D721Med (cell line): ENCODE data around the gene PNMA1.

Experiments used
- DNase-seq: peaks from one replicate; pipeline ENCODE4 v3.0.0; 2011; ENCODE audit warnings: low spot score; ENCODE audit not compliant: insufficient read length
- FAIRE-seq: peaks from 2 replicates; lab custom pipeline; 2011; peaks lifted over from hg19 to GRCh38; lab: Jason Lieb, UNC
- TF ChIP-seq, protein P1 (sequence below): IDR thresholded peaks from 2 replicates; pipeline ENCODE4 v1.5.1; 2012; ENCODE audit warnings: mild to moderate bottlenecking, control low read depth; ENCODE audit not compliant: insufficient read depth; ENCODE audit errors: missing control alignments

Gene PNMA1

DNA sequence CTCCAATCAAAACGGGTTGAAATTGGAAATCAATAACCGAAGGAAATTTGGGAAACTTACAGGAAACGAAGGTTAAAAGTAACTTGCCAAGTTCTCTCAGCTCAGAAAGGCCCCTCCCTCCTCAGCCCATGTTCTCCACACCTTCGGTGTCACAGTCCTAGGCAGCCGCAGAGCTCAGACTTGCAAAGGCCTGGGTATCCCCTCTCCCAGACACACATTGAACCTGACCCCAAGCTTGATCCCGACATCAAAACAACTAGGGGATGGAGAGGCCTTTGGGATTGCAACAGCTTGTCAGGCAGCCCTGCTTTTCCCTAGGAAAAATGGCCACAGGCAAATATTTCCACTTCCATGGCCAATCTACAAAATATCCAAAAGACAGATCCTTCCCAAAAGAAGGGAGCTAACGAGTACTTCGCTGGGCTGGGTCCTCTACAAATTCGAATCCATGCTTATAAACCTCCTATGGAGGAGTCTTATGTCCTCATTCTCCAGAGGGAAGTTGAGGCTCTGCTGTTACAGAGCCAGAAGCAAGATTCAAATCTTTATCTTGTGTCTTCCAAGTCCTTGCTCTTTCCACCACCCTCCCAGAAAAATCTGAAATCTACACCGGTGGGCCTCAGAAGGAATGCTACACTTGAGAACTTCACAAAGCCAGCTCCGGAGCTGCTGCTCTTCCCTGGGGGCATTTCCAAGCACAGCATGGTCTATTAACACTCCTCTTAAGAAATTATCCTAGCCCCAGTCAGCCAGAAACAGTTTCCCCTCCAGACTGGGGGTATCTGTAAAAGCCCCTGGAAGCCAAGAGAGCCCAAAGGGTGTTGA lies 35.7 kb upstream of the PNMA1 start:
- no peak for FAIRE-seq
- DNase-seq = no peak
- TF ChIP-seq, protein P1, sequence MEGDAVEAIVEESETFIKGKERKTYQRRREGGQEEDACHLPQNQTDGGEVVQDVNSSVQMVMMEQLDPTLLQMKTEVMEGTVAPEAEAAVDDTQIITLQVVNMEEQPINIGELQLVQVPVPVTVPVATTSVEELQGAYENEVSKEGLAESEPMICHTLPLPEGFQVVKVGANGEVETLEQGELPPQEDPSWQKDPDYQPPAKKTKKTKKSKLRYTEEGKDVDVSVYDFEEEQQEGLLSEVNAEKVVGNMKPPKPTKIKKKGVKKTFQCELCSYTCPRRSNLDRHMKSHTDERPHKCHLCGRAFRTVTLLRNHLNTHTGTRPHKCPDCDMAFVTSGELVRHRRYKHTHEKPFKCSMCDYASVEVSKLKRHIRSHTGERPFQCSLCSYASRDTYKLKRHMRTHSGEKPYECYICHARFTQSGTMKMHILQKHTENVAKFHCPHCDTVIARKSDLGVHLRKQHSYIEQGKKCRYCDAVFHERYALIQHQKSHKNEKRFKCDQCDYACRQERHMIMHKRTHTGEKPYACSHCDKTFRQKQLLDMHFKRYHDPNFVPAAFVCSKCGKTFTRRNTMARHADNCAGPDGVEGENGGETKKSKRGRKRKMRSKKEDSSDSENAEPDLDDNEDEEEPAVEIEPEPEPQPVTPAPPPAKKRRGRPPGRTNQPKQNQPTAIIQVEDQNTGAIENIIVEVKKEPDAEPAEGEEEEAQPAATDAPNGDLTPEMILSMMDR = no peak

- TF ChIP-seq, protein P1 = no peak
- no peak for FAIRE-seq
- DNase-seq = no peak
Measured at GRCh38 chr14:73748858-73749357, 34.7 kb upstream of the PNMA1 start.

DNA sequence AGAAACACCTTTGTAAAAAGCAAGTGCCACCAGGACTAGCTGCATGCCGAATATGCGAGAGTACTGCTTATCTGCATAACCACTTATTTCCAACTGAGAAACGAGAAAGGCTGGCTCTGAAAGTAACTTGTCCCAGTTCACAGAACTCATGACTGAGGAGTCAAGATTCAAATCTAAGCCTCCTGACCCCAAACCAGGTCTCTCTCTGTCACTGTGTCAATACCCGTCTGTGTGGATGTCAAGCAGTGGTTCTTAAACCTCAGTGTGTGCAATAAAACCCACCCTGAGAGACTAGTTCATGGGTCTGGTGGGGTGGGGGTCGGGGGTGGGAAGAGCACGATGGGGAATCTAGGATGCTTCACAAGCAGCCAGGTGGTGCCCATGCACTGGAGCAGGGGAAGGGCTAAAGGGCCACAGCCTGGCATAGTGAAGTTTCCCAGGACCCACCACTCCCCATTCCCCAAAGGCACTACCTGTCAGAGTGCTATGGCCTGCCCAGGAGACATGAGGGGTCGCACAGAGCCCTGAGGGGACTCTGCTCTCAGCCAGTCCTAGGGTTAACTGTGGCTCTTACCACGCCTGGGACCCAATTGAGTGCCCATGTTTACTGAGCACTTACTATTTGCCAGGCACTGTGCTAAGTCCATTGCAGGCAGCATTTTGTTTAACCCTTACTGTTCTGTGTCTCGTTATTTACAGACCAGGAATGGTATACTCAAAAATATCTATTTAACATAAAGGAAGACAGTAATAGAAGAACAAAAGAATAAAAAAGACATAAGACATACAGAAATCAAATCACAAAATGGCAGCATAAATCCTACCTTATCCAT lies 33.4 kb upstream of the PNMA1 start:
- no peak for FAIRE-seq
- TF ChIP-seq, protein P1 = no peak
- no peak for DNase-seq

DNA sequence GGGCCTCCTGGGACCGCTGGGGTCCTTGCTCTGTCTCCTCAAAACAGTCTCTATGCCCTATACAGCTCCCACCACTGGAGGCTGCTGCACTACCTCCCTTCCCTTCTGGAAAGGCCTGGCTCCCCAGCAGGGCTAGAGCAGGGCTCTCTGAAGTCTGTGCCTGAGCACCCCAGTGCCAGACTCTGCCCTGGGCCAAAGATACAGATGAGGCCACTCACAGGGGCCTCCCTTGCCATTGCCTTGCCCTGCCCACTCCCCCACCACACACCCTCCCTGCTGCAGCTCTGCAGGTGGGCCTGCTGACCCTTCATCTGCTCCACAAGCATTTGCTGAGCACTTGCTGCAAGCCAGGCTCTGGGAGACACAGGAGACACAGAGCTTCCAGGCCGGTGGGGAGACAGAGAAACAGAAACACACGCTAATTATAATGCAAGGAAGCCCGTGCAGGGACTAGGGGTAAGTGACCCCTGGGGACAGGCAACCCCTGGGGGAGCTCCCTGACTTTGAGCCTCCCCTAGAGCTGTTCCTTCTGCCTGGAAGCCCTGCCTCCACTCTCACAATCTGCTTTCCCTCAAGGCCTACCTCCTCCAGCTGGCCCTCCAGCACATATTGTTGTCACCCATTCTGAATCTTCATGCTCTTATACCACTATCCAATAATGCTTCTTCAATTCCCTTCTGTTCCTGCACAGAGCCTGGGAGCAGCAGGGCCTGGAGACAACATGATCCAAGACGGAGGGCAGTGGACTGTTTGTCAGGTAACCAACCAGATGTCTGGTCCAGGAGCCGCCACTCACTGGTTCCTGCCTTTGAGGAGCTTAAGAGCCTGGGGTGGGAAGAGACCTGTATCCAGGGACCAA lies 32.6 kb upstream of the PNMA1 start:
- no peak for FAIRE-seq
- no peak for DNase-seq
- TF ChIP-seq, protein P1 = peak; percentile 18

GRCh38 chr14:73745571-73746519 lies 31.7 kb upstream of the PNMA1 start:
- FAIRE-seq = no peak
- TF ChIP-seq, protein P1 = no peak
- DNase-seq = no peak
